ENCODE results near the gene ZNF740. TPM values are rescaled to one million over a fixed set of nuclear protein-coding genes. Genes with fewer than 3 reads are reported as not detected.

ZNF740 gene
- total RNA-seq, 2 experiments from 2014 or later, result 31.6 to 58.2 TPM

- H3K36me3 ChIP-seq (ENCODE audit: insufficient read depth, low read length), result no peaks in the 10 kb centered on the region
- H3K27ac ChIP-seq (ENCODE audit: low read depth, low read length, poor library complexity, severe bottlenecking), result no peak overlapping the region
- TF ChIP-seq, protein P1, sequence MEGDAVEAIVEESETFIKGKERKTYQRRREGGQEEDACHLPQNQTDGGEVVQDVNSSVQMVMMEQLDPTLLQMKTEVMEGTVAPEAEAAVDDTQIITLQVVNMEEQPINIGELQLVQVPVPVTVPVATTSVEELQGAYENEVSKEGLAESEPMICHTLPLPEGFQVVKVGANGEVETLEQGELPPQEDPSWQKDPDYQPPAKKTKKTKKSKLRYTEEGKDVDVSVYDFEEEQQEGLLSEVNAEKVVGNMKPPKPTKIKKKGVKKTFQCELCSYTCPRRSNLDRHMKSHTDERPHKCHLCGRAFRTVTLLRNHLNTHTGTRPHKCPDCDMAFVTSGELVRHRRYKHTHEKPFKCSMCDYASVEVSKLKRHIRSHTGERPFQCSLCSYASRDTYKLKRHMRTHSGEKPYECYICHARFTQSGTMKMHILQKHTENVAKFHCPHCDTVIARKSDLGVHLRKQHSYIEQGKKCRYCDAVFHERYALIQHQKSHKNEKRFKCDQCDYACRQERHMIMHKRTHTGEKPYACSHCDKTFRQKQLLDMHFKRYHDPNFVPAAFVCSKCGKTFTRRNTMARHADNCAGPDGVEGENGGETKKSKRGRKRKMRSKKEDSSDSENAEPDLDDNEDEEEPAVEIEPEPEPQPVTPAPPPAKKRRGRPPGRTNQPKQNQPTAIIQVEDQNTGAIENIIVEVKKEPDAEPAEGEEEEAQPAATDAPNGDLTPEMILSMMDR (conservative IDR thresholded peaks at IDR 0.05; ENCODE audit: low read length), result no peak
- no peak for TF ChIP-seq EZH2phosphoT487 (IDR thresholded peaks at IDR 0.05; ENCODE audit: borderline replicate concordance, low read depth, low read length)
- no peaks in the 10 kb centered on the region for H3K79me2 ChIP-seq (ENCODE audit: insufficient read depth, low read depth, low read length)
- BruUV-seq (replicated peaks), result no TSS peak
- CTCF ChIA-PET (ENCODE audit: unreplicated experiment), result no interaction called here
- DNase-seq (ENCODE audit: low spot score), result no peak
- H2AFZ ChIP-seq (ENCODE audit: low read length), result no peak overlapping the region
- no peaks in the 10 kb centered on the region for H4K20me1 ChIP-seq (ENCODE audit: insufficient read depth, low read length)
- no peak overlapping the region for H3K4me3 ChIP-seq (ENCODE audit: low read depth, low read length, poor library complexity, severe bottlenecking)
- H3K4me2 ChIP-seq (ENCODE audit: low read length), result no peak overlapping the region
- POLR2A ChIA-PET, result interaction anchor here (0.6 kb wide), 2 partner anchors 52 to 155 kb away, joined by 4 to 7 read pairs; no protein-coding TSS in a partner anchor
- no peaks in the 10 kb centered on the region for H3K9me3 ChIP-seq (ENCODE audit: low read length)
- peaks cover 34% of the 10 kb centered on the region for H3K4me1 ChIP-seq (ENCODE audit: insufficient read depth, low read length, poor library complexity, severe bottlenecking)
- intact Hi-C loops (cut with micrococcal nuclease; ENCODE audit: unreplicated experiment), result no loop called here
- no peaks in the 10 kb centered on the region for H3K9me2 ChIP-seq (ENCODE audit: insufficient read depth, low read length)
These were observed 45.3 kb downstream of the ZNF740 start for GRCh38 chr12:53225635-53226424.

DNA sequence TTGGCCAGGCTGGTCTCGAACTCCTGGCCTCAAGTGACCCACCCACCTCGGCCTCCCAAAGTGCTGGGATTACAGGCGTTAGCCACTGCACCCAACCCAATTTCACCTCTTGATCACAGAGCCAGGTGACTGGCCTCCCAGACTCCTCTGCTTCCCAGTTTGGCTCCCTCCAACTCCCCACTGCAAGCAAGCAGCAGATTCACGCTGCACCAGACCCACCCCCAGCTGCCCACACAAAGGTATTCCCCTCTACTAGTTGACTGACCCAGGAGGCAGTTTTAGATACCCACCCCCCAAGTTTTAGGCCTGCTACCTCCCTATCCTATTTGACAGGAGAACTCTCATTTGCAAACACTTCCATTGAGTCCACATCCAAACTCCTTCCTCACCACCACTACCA is 46.3 kb downstream of the ZNF740 start:
- H2AFZ ChIP-seq (ENCODE audit: low read length), result no peak overlapping the region
- TF ChIP-seq, protein P1 (conservative IDR thresholded peaks at IDR 0.05; ENCODE audit: low read length), result no peak
- TF ChIP-seq EZH2phosphoT487 (IDR thresholded peaks at IDR 0.05; ENCODE audit: borderline replicate concordance, low read depth, low read length), result no peak
- no peak overlapping the region for H3K27ac ChIP-seq (ENCODE audit: low read depth, low read length, poor library complexity, severe bottlenecking)
- no TSS peak for BruUV-seq (replicated peaks)
- DNase-seq (ENCODE audit: low spot score), result no peak
- H3K4me2 ChIP-seq (ENCODE audit: low read length), result no peak overlapping the region
- POLR2A ChIA-PET, result no interaction called here
- H3K36me3 ChIP-seq (ENCODE audit: insufficient read depth, low read length), result no peaks in the 10 kb centered on the region
- no peak overlapping the region for H3K4me3 ChIP-seq (ENCODE audit: low read depth, low read length, poor library complexity, severe bottlenecking)
- no peaks in the 10 kb centered on the region for H3K9me2 ChIP-seq (ENCODE audit: insufficient read depth, low read length)
- peaks cover 30% of the 10 kb centered on the region for H3K4me1 ChIP-seq (ENCODE audit: insufficient read depth, low read length, poor library complexity, severe bottlenecking)
- no peaks in the 10 kb centered on the region for H3K9me3 ChIP-seq (ENCODE audit: low read length)
- H3K79me2 ChIP-seq (ENCODE audit: insufficient read depth, low read depth, low read length), result no peaks in the 10 kb centered on the region
- no peaks in the 10 kb centered on the region for H4K20me1 ChIP-seq (ENCODE audit: insufficient read depth, low read length)
- intact Hi-C loops (cut with micrococcal nuclease; ENCODE audit: unreplicated experiment), result no loop called here
- CTCF ChIA-PET (ENCODE audit: unreplicated experiment), result no interaction called here

GRCh38 chr12:53227341-53227740 is 46.8 kb downstream of the ZNF740 start:
- no TSS peak for BruUV-seq (replicated peaks)
- POLR2A ChIA-PET, result no interaction called here
- intact Hi-C loops (cut with micrococcal nuclease; ENCODE audit: unreplicated experiment), result no loop called here
- H3K4me1 ChIP-seq (ENCODE audit: insufficient read depth, low read length, poor library complexity, severe bottlenecking), result peaks cover 27% of the 10 kb centered on the region
- no peak overlapping the region for H2AFZ ChIP-seq (ENCODE audit: low read length)
- no peaks in the 10 kb centered on the region for H3K9me2 ChIP-seq (ENCODE audit: insufficient read depth, low read length)
- no peaks in the 10 kb centered on the region for H3K9me3 ChIP-seq (ENCODE audit: low read length)
- H3K27ac ChIP-seq (ENCODE audit: low read depth, low read length, poor library complexity, severe bottlenecking), result no peak overlapping the region
- no peak for DNase-seq (ENCODE audit: low spot score)
- H4K20me1 ChIP-seq (ENCODE audit: insufficient read depth, low read length), result no peaks in the 10 kb centered on the region
- no peaks in the 10 kb centered on the region for H3K79me2 ChIP-seq (ENCODE audit: insufficient read depth, low read depth, low read length)
- TF ChIP-seq, protein P1 (conservative IDR thresholded peaks at IDR 0.05; ENCODE audit: low read length), result no peak
- no peak for TF ChIP-seq EZH2phosphoT487 (IDR thresholded peaks at IDR 0.05; ENCODE audit: borderline replicate concordance, low read depth, low read length)
- no peak overlapping the region for H3K4me3 ChIP-seq (ENCODE audit: low read depth, low read length, poor library complexity, severe bottlenecking)
- H3K4me2 ChIP-seq (ENCODE audit: low read length), result no peak overlapping the region
- no peaks in the 10 kb centered on the region for H3K36me3 ChIP-seq (ENCODE audit: insufficient read depth, low read length)
- CTCF ChIA-PET (ENCODE audit: unreplicated experiment), result interaction anchor here (0.7 kb wide), 1 partner anchor 24 kb away, joined by 3 read pairs; no protein-coding TSS in a partner anchor

All from OCI-LY7 (cell line).